GM04504 (cell line): Measurements from ENCODE around the gene MREG.
"Not testable (repeated sequence)": the region's sequence is repeated elsewhere in the genome, so short reads cannot be mapped to it uniquely, and the experiment has no call there.

Experiments
- DNase-seq: peaks from one replicate; pipeline ENCODE4 v3.0.0-alpha.2; 2012; ENCODE audit warnings: low read depth

Gene MREG

DNA sequence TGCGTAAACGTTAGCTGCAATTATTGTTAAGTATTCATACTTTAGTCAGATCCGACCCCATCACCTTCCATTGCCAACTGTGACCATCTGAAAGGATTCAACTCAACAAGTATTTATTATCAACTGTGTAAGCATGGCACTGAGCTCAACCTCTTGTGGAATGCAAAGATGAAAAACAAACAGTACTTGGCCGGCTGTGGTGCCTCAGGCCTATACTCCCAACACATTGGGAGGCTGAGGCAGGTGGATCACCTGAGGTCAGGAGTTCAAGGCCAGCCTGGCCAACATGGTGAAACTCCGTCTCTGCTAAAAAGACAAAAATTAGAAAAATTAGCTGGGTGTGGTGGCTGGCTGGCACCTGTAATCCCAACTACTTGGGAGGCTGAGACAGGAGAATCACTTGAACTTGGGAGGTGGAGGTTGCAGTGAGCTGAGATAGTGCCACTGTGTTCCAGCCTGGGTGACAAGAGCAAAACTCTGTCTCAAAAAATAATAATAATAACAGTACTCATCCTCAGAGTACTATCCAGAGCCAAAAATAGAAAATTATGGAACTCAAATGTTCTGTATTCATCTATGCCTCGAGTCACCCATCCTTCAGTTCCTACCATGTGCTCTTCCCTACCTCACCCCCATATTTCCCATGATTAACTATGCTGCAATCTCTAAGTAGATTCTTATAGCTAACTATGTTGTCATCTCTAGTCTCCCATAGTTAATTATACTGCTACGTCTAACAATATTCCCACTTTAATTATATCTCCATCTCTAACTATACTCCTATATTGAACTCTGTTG, 8.6 kb upstream of the MREG start:
- DNase-seq, result no peak

DNA sequence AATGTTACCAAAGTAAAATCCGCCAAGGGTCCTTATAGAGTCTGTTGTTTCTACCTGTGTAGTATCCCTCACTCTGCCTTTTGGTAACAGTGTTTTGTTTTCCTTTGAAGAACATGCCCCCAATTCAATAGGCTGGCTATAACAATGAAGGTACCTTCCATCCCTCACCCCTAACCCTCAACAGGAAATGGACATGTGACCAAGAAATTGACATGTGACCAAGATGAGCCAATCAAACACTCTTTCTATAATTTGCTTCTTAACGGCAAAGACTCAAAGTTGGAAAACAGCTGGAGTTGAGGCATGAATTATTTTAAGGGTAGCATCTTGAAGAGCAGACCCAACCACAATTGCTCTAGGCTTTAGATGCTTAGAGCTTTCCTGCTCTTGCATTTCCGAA, 5.4 kb upstream of the MREG start:
- DNase-seq, result no peak

DNA sequence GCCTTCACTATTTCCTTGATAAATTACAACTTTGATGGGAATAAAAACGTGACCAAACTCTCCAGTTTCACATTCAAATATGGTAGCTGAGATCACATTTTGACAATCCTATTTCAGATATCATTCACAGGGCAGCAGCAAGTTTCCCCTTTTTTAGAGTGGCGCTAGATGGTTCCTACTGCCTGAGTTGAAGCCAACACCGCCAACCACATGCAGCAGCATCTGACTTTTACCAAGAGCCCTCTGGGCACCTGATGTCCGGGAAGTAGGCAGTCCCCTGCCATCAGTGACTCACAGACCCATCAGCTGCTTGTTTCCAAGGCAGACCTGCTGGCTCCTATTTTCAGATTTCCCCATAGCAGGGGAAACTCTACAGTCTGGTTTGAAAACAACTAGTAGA, 4.0 kb upstream of the MREG start:
- DNase-seq, result no peak

DNA sequence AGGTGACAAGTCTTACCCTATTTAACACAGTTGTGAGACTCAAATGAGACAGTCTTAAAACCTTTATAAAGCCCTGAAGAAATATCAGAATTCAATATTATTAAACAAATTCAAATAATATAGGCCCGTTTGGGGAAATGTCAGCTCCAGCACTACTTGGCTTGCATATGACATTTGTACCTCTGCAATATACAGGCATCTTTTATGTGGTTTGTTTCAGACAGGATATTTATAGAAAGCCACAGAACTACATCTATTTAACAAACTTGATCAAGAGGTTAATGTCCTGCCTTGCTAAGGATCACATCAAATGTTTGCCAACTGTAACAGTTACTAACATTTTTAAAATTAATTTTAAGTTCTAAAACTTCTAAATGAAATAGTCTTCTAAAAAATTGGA, 3.2 kb upstream of the MREG start:
- no peak for DNase-seq

DNA sequence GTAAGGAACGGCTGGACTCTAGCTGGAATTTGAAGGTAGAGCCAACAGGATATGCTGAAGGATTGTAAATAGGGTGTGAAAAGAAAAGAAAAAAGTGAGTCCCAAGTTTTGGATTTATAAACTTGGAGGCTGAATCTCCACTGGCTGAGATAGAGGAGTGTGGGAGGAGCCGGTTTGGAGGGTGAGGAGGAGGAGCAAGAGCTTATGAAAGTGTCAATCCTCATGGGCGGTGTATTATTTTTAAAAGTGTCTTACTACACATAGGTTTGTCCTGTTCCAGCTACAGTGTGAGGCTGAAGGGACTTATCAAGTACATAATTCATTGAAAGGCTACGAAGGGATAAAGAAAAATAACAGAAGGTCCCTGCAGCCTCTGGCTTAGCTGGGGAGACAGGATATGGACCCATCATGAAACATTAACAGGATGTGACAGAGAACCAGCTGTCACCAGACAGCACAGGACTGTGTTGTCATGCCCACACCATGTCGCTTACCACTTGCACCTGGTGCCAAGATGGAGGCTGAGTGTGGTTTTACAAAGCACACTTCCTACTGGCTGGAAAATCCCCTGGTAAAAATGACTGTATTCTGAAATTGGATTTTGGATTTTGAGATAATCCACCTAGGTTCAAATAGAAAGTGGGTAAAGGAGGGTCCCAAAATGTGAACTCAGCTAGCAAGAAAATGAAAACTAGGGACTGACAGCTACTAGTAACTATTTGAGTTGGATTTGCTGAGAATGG, 2.5 kb upstream of the MREG start:
- no peak for DNase-seq

DNA sequence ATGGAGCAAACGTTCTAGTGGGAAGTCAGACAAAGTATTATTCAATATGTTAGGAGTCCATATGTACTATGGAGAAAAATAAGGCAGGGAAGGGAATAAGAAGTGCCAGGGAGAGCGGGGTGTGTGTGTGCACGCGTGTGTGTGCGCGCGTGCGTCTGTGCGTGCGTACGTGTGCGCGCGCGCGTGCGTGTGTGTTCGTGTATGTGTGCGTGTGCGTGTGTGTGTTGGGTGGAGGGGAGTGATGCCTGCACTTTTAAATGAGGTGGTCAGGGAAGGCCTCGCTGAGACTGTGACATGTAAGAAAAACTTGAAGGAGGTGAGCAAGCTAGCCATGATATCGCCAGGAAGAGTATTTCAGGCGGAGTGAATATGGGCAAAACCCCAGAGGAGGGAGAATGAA, 1.6 kb upstream of the MREG start:
- no peak for DNase-seq

DNA sequence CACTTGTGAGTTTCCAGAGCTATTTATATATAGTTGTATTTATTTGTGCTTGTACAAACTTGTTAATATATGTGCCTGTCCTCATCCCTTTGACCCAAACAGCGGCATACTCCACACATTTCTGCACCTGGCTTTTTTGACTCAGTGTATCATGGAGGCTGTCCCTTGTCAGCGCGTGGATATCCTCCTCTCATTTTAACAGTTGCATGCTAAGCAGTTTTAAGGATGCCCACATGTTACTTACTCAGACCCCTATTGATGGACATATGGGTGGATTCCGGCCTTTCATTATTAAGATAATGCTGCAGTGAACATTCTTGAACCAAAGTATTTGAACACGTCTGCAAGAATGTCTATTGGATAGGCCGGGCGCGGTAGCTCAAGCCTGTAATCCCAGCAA, 655 bp upstream of the MREG start:
- no peak for DNase-seq

DNA sequence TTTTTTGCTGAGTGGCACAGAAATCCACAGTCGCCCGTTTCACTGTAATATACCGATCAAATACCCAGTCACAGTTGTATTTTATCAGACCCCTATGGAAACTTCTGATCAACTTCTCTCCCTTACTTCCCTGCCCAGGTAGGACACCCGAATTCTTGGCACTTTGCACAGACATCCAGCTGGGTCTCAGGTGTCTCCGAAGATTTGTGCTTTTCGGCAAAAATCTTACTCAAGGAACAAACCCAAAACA, 596 bp downstream of the MREG start:
- no peak for DNase-seq

DNA sequence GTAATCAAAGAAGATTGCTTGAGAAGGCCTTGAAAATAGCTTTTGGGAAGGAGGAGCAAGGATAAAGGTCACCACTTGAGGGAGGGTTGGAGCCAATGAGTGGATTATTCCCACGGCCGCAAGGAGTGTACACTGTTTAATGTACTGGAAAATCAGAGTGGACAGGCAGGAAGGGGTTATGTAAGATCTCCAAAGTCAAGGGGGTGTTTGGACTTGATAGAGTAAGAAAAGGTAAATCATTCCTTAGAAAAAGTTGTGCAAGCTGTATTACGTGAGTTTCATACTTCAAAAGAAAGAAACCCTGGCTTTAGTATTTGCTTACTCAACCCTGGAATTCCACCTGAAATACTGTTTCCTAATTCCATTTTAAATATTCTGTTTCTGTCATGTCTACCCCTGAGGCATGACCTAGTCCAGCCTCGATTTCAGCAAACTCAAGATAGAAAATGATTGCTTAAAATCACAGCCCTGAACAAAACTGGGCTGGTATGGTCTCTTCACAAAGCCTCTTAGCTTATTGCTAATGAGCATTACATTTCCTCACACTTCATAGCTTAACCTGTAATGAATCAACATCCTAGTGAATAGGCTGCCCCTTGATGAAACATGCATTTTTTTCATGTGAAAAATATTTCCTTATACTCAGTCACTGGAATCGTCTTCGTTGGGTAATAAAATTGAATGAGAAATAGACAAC, 1.1 kb downstream of the MREG start:
- no peak for DNase-seq

DNA sequence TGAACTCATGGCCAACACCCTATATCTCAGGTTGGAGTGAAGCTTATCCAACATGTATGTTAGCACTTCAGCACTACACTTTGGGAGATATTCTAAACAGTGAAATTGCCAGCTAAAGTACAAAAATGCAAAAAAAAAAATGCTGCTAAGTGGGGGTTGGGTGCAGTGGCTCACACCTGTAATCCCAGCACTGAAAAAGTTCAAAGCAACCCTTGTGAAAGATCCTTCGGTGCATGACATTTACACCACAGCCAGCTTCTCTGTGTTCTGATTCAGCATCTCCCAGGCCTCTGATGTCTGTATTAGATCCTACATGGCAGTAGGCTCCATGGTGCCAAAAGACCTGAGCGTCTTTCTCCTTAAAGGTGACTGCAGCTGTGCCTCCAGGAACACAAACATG, 4.1 kb downstream of the MREG start:
- not testable (repeated sequence) for DNase-seq

DNA sequence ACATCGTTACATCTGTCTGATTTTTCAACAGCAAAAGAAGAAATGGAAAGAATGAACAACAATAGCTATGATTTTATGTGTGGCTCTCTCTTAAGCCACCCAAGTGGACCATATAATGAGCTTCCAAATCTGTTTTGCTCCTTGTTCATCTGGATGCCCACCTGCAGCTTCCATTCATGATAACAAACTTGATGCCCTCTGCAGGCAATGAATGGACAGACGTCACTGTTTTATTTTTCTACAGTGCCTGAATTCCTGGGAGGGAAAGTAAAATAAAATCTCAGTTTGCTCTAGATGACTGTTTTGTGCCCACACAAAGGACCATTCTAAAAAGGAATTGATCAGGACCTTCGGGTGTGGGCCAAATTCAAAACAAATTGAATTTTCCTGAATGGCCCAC, 5.0 kb downstream of the MREG start:
- DNase-seq, result no peak

DNA sequence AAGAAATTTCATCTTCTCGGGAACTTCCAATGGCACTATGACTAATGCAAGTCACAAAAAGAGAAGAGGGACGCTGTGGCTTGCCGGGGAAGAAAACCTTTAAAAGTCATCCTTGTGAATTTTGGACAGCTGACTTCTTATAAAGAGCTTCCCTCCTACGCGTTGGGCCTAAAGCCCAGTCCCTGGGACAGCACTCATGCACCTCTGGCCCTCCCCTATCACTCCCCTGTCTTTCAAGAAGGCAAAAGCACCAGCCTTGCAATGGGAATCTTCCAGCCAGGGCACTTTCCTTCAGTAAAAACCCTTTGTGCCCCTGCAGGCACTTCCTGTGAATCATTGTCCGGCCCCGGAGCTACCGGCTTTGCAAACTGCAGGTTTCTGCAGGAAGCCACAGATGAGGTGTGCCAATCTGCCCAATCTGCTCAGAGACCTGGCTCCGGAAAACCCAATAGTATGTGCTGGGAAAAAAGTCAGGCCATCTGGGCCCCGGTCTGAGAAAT, 7.1 kb downstream of the MREG start:
- no peak for DNase-seq

DNA sequence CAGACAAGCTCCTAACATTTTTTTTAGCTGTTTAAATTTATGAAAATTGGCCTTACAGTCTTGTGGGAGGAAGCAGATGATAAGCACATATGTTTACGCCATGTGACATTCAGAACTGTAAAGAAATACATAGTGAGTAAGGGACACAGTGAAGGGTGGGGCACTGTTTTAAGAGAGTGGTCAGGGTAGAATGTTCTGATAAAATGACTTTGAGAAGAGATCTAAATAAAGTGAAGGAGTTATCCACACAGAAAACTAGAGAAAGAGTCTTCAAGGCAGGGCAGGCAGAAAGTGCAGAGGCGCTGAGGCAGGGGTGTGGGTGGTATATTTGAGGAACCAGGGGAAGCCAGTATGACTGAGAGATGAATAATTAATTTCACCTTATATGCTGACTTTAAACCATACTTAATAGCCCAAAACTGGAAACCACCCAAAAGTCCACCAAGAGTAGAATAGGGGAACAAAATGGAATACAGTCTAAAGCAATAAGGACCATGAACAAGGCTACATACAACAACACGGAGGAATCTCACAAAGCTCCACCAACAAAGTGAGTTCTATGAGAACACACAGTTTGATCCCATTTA, 8.6 kb downstream of the MREG start:
- no peak for DNase-seq

DNA sequence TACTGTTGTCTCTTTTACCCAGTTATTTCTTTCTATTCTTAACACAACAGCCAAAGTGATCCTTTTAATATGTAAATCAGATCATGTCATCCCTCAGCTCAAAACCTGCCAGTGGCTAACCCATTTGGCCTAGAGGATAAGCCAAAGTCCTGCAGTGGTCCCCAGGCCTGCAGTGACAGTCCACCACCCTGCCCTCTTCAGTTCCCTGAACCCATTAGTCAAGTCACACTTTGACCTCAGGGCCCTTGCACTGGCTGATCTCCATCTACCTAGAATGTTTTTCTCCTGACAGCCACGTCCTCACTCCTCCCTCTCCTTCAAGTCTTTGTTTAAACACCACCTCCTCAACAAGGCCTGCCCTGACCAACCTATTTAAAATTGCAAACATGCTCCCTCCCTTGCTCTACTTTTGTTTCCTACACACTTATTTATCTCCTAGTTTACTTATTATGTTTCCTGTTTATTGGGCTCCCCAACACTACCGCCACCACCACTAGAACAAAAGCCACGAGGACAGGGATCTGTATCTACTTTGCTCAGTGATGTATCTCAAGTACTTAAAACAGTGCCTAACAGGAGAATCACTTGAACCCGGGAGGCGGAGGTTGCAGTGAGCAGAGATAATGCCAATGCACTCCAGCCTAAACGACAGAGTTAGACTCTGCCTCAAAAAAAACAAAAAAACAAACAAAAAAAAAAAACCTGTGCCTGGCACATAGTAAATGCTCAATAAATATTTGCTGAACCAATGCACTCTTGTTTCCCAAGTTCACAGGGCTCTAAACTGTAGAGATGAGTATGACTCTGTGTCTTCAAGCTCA, 9.3 kb downstream of the MREG start:
- no peak for DNase-seq

DNA sequence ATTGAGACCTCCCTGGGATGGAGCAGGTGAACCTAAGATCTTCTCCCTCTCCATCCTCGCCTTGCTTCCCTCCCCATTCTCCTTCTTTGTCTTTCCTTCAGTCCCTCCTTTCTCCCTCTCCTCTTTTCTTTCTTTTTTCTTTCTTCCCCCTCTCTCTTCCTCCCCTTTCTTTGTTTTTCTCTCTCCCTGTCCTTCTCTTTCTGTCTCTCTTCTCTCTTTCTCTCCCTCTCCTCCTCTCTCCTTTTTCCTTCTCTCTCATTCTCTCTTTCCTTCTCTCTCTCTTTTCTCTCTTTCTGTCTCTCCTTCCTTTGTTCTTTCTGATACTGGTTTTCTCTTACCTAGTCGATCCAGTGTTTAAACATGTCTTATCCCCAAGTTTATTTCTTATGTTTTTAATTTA, 10.7 kb downstream of the MREG start:
- DNase-seq, result no peak

DNA sequence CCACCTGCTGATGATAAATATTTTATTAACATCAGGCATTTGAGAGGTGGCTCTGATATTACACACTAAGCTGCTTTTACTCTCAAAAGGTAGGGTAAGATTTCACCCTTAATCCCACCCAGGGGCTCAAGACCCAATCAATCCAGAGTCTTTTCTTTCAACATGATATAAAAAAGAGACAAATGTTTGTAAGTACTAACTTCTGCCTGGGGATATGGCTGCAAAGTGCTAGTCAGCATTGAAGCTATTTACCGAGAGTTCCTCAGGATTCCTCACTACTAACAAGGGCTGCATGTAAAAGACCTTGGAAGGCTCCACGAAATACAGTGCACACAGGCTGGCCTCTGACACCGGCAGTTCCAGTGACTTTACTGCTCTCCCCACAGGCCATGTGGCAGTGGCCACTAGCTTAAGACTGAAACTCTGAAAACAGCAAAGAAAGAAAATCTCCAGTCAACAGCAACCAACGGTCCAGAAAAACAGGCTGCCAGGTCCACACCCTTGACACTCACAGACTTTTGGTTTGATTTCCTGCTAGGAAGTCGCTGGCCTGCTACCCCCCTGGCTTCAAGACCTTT, 11.2 kb downstream of the MREG start:
- no peak for DNase-seq

DNA sequence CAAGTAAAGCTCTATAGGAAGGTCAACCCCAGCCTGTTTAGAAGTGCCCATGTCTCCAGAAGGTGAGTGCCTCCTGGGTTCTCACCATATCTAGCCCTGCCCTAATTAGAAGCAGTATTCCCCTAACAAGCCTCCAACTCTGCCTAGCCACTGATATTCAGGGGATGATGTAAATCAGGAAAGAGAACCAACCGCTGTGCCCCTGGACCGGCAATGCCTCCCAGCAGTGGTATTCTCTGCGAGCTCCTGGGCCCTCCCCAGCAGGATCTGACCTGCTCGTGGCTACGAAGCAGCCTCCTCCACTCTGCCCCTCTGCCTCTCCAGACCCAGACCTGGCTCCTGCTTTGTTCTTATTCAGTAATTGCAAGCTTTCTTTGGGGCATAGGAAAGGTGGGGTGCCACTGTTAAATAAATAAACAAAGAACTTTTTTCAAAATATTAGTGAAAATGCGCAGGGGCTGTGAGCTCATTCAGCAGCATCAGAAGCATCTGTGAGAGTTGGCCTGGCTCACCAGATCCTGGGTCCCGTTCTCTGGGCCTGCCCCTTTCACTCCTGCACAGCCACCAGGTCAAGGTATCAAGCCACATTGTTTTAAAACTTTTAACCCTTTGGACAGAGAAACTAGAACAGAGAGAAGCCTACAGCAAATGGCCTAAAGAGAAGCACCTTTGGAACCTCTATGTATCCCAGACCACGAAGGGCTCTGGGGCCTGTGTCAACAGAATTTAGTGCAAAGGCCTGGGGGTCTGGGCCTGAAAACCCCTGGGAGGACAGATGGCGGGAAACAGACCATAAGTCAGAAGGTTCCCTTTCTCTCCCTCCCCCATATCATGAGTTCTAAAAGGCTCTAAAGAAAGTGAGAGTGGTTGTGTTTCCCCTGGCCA, 11.9 kb downstream of the MREG start:
- no peak for DNase-seq

DNA sequence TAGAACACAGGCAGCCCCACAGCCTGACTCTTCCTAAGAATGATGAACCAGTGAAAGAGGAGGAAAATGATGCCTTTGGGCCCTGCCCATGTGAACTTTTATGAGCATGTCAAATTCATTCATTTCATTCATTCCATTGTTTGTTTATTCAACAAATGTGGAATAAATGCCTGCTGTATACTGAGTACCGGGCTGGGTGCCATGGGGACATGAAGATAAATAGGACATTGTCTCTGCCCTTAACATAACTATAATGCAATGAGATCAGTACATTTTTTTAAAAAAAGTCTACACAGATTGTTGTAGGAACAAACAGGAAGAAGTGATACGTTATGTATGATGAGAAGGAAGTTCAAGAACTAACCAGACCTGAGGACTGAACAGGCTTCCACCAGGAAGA, 14.7 kb downstream of the MREG start:
- DNase-seq, result no peak

DNA sequence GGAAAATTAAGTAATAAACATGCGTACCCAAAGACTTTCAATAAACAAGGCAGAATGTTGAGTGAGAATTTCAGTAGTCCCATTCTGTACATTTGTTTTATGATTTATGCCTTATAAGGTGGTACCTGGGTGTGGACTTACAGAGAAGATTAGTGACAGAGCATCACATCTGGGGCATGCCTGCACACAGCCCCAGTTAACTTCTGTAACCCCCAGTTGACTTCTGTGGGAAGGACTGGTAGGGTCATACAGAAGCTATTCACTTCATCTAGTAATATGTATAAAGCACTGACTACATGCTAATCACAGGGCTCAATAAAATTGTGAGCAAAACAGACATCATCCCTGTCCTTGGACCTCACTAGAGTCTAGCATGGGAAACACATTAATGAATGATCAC, 16.1 kb downstream of the MREG start:
- DNase-seq, result no peak

DNA sequence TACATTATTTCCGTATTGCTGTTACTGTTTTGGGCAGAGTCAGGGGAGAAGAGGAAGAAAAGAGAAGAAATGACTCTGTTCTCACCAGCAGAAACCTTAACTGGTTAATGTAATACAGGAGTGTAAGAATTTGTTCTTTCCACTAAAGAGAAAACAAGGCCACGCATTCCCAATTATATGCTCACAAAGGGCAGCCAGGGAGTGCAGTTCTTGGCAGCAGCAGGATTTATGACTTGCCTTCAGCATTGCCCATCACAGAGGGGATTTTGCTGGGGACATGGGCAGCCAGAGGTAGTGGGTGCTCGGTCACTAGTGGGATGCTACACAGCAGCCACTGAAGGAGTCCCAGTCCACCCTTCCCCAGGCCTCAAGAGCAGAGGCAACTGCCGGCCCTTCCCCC, 18.4 kb downstream of the MREG start:
- DNase-seq, result no peak
